Fibroblast of pulmonary artery (primary cell): ENCODE data around the gene IFNA17.
"Not testable (repeated sequence)": the region's sequence is repeated elsewhere in the genome, so short reads cannot be mapped to it uniquely, and the experiment has no call there.

Experiments used
- DNase-seq: peaks from one replicate; pipeline ENCODE4 v3.0.0-alpha.2; 2010; ENCODE audit warnings: low read depth
- H3K4me3 ChIP-seq: replicated peaks from 2 replicates; pipeline ENCODE4 v1.5.1; 2011; ENCODE audit warnings: low read depth, mild to moderate bottlenecking, control low read depth, low read length, moderate library complexity
- TF ChIP-seq, protein P1 (sequence below): IDR thresholded peaks from 2 replicates; pipeline ENCODE4 v1.5.1; 2011; ENCODE audit warnings: mild to moderate bottlenecking, control low read depth, low read length, inconsistent platforms; ENCODE audit errors: missing control alignments

IFNA17 gene

DNA sequence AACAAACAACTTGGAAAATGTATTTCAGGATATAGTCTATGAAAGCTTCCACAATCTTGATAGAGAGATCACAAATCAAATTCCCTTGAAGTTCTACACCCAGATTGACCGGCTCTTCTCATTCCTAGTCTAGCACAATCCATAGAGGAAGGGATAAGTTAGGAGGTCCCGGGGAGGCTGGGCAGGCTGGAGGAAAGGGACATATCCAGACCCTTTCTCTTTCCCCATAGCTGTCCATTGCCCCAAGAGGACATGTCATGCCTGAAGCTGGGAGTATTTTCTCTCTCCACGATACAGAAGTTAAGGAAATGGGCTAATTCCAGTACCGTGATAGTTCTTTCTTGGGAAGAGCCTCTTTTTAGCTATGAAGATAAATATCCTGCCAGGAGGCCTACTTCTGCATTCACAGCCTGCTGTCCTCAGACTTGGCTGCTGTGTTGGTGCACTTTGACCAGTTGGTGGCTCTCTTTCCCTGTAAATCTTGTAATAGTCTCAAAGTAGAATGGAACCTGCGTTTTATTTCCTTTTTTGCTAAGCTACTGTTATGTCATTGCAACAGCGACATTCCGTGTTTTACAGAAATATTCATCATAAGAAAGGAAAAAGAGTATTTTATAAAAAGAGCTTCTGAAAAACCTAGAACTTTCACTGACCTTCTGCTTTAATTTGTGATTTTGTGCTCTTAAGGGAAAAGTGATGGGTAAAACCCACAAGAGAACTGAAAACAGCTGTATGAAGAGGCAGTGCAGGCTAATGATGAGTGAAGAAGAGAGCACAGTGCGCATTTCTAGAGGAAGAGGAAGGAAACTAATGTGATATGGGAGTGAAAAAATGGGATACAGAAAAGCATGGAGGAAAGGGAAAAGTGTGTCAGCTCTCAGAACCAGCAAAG, 7.7 kb upstream of the IFNA17 start:
- TF ChIP-seq, protein P1, sequence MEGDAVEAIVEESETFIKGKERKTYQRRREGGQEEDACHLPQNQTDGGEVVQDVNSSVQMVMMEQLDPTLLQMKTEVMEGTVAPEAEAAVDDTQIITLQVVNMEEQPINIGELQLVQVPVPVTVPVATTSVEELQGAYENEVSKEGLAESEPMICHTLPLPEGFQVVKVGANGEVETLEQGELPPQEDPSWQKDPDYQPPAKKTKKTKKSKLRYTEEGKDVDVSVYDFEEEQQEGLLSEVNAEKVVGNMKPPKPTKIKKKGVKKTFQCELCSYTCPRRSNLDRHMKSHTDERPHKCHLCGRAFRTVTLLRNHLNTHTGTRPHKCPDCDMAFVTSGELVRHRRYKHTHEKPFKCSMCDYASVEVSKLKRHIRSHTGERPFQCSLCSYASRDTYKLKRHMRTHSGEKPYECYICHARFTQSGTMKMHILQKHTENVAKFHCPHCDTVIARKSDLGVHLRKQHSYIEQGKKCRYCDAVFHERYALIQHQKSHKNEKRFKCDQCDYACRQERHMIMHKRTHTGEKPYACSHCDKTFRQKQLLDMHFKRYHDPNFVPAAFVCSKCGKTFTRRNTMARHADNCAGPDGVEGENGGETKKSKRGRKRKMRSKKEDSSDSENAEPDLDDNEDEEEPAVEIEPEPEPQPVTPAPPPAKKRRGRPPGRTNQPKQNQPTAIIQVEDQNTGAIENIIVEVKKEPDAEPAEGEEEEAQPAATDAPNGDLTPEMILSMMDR: peak; percentile 70
- not testable (repeated sequence) for H3K4me3 ChIP-seq
- peak; percentile 63 for DNase-seq

DNA sequence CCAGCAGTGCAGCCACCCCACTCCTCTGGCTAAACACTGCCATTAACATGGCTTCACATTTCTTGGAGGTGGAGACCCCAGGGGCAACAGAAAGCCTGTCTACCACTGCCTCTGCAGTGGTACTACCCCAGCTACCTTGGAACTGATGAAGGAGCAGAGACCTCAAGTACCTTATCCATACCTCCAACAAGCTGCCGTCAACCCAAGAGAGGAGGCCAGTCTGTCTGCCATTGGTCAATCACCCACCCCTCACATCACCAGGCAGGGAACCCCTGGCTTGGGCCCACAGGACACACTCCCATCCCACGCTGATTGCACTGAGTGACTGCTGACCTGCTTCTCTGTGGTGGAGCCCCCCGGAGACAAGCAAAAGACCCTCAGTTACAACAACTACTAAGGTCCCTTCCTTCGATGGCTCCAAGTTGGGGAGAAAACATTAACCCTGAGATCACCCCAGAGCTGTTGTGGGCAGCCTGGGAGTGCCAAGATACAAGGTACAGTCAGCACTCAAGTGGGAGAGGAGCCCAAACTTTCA, 6.2 kb upstream of the IFNA17 start:
- no peak for DNase-seq
- TF ChIP-seq, protein P1: no peak
- H3K4me3 ChIP-seq: no peak overlapping the region

DNA sequence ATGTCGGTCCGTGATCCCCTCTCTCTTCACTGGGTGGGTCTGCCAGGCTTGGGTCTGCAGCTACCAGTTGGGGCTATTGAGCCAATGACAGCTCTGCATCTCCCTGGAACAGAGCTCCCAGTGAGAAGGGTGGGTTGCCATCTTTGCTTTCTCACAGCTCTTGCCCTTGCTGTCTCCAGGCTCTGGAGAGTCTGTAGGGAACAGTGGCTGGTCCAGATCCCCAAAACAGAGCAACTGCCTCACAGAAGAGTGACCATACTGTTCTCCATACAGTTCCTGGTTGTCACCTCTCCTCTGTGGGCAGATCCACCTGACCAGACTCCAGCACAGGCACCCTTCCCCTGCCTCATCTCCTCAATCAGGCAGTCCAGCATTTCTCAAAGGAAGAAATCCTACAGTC, 5.2 kb upstream of the IFNA17 start:
- H3K4me3 ChIP-seq: no peak overlapping the region
- TF ChIP-seq, protein P1: no peak
- DNase-seq: no peak

DNA sequence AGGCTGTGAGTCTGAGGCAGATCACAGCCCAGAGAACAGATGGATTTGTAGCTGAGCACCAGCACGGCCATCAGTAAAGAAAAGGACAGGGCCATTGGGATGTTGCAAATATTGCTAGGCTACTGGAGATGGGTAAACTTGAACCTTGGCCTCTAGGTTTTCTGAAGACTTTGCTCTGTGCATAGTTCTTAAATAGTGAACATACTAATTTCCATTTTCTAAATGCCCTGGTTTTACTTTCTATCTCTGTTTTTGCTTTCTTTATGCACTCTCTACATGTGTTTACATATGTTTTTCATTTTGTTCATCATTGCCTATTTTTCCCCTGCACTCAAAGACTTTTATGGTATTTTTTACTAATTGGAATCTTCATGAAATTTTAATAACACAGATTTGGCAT, 10.8 kb downstream of the IFNA17 start, which contains the start of gene IFNA16:
Gene IFNA16 (minus strand): TSS at position 101 of the 400 bp plus-strand sequence. CDS start 6 bp downstream, at position 95.
- not testable (repeated sequence) for DNase-seq, H3K4me3 ChIP-seq

DNA sequence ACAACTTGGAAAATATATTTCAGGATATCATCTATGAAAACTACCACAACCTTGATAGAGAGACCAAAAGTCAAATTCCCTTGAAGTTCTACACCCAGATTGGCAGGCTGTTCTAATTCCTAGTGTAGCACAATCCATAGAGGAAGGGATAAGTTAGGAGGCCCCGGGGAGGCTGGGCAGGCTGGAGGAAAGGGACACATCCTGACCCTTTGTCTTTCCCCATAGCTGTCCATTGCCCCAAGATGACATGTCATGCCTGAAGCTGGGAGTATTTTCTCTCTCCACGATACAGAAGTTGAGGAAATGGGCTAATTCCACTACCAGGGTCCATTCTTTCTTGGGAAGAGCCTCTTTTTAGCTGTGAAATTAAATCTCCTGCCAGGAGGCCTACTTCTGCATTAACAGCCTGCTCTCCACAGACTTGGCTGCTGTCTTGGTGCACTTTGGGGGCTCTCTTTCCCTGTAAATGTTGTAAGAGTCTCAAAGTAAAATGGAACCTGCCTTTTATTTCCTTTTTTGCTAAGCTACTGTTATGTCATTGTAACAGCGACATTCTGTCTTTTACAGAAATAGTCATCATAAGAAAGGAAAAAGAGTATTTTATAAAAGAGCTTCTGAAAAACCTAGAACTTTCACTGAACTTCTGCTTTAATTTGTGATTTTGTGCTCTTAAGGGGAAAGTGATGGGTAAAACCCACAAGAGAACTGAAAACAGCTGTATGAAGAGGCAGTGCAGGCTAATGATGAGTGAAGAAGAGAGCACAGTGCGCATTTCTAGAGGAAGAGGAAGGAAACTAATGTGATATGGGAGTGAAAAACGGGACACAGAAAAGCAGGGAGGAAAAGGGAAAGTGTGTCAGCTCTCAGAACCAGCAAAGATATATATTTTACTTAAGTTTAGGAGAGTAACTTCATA, 14.4 kb downstream of the IFNA17 start:
- DNase-seq: peak; percentile 11
- not testable (repeated sequence) for H3K4me3 ChIP-seq
- TF ChIP-seq, protein P1: peak; percentile 53

DNA sequence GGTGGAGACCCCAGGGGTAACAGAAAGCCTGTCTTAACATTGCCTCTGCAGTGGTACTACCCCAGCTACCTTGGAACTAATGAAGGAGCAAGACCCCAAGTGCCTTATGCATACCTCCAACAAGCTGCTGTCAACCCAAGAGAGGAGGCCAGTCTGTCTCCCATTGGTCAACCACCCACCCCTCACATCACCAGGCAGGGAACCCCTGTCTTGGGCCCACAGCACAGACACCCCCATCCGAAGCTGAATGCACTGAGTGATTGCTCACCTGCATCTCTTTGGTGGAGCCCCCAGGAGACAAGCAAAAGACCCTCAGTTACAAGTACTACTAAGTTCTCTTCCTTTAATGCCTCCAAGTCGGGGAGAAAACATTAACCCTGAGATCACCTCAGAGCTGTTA, 15.9 kb downstream of the IFNA17 start:
- not testable (repeated sequence) for H3K4me3 ChIP-seq, DNase-seq

DNA sequence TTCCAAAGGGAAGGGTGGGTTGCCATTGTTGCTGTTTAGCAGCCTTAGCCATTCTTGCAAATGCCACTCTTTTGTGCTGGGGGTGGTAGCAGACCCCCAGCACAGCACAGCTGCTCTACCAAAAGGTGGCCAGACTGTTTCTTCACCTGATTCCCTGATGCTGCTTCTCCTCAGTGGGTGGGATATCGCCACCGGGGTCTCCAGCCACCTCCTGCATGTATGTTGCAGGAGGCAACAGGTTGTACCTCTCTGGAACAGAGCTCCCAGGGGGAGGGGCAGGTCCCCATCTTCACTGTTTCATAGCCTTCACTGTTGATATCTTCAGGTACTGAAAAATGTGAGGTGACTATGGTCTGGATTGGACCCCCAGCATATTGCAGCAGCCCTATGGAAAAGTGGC, 17.2 kb downstream of the IFNA17 start:
- H3K4me3 ChIP-seq, DNase-seq: not testable (repeated sequence)

DNA sequence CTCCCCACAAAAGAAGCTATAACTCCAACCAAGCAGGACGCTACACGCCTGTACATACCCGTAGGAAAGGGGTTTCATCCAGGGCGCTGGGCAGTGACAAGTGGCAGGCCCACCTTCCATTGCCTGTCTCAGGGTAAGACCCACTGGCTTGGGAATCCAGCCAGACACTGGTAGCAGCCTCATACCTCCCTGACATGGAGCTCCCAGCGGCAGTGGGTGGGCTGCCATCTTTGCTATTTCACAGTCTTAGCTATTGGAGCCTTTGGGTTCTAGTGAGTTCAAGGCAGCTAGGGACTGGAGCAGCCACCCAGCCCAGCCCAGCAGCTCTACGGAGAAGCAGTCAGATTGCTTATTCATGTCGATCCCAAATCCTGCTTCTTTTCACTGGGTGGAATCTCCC, 17.7 kb downstream of the IFNA17 start:
- TF ChIP-seq, protein P1: no peak

DNA sequence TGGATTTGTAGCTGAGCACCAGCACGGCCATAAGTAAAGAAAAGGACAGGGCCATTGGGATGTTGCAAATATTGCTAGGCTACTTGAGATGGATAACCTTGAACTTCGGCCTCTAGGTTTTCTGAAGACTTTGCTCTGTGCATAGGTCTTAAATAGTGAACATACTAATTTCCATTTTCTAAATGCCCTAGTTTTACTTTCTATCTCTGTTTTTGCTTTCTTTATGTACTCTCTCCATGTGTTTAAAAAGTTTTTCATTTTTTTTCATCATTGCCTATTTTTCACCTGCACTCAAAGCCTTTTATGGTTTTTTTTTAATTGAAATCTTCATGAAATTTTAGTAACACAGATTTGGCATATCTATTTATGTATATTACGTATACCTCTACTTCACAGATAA, 21.0 kb downstream of the IFNA17 start, which contains the start of gene IFNA10:
Gene IFNA10 (minus strand): TSS at position 101 of the 400 bp plus-strand sequence. CDS start 46 bp downstream, at position 55.
- not testable (repeated sequence) for H3K4me3 ChIP-seq, DNase-seq

More for the DNA sequence above, 17.7 kb downstream of the IFNA17 start:
- no peak for DNase-seq
- no peak overlapping the region for H3K4me3 ChIP-seq
